Endothelial cell of umbilical vein (primary cell): ENCODE data around the gene PCF11.

Experiments used
- JUN ChIP-seq: IDR thresholded peaks from 2 replicates; pipeline ENCODE4 v1.6.1; 2011; ENCODE audit warnings: borderline replicate concordance, low read depth; ENCODE audit not compliant: insufficient read length, insufficient read depth
- POLR2A ChIP-seq: IDR thresholded peaks from 2 replicates; pipeline ENCODE4 v1.6.1; 2012; ENCODE audit warnings: low read depth, mild to moderate bottlenecking, control low read depth, low read length
- POLR2AphosphoS5 ChIP-seq: IDR thresholded peaks from 2 replicates; pipeline ENCODE4 v1.6.1; 2012; ENCODE audit warnings: low read depth, mild to moderate bottlenecking, control low read depth, low read length, moderate library complexity; ENCODE audit not compliant: insufficient read depth
- TF ChIP-seq, protein P1 (sequence below): IDR thresholded peaks from 2 replicates; pipeline ENCODE4 v1.6.1; 2011; ENCODE audit not compliant: insufficient read depth, insufficient read length
- TF ChIP-seq, protein P2 (sequence below), 2 donors: IDR thresholded peaks; 1 replicate in 1 of 2; 2 replicates in 1 of 2; pipeline ENCODE4 v1.5.1; 2011; ENCODE audit warnings: low read length in 2 of 2, mild to moderate bottlenecking in 2 of 2, moderate library complexity in 2 of 2, control low read depth in 1 of 2, inconsistent platforms in 1 of 2, low read depth in 1 of 2; ENCODE audit not compliant: insufficient read depth in 1 of 2; ENCODE audit errors: extremely low read depth in 1 of 2

DNA sequence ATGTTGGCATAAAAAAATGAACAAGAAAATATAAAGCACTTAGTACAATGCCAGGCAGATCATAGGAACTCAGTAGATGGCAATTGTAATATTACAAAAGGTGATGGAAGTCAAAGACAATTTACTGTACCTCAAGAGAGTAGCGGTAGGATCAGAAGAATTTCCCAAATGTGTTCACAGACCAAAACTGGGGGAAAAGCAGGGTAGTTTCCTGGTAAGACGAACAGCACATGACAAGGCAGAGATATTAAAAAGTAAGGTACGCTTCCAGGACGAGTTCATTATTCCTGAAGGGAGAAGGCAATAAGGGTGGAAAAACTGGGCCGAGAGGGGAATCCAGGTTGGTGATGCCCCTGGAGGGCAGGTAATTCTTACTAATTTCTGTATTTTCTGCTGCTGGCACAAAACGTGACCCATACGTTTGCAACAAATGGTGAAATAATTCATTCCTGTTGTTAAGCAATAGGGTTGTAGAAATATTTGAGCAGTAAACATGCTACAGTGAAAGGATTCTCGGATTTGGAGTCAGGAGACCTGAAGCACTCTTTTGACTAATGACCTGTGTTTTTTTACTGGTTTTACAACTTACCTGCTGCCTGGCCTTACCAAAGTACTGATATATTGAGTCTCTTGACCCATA lies 35.8 kb downstream of the PCF11 start:
- TF ChIP-seq, protein P1, sequence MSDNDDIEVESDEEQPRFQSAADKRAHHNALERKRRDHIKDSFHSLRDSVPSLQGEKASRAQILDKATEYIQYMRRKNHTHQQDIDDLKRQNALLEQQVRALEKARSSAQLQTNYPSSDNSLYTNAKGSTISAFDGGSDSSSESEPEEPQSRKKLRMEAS = no peak
- TF ChIP-seq POLR2A (no peak), POLR2AphosphoS5 (no peak), JUN (no peak)
- TF ChIP-seq, protein P2, sequence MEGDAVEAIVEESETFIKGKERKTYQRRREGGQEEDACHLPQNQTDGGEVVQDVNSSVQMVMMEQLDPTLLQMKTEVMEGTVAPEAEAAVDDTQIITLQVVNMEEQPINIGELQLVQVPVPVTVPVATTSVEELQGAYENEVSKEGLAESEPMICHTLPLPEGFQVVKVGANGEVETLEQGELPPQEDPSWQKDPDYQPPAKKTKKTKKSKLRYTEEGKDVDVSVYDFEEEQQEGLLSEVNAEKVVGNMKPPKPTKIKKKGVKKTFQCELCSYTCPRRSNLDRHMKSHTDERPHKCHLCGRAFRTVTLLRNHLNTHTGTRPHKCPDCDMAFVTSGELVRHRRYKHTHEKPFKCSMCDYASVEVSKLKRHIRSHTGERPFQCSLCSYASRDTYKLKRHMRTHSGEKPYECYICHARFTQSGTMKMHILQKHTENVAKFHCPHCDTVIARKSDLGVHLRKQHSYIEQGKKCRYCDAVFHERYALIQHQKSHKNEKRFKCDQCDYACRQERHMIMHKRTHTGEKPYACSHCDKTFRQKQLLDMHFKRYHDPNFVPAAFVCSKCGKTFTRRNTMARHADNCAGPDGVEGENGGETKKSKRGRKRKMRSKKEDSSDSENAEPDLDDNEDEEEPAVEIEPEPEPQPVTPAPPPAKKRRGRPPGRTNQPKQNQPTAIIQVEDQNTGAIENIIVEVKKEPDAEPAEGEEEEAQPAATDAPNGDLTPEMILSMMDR (IDR thresholded peaks at IDR 0.05; ENCODE audit: extremely low read depth in 1 of 2, insufficient read depth in 1 of 2, low read depth in 1 of 2, low read length in 2 of 2) = no peak
